Psoas muscle (tissue), 8 donors: ENCODE results near the gene SLC38A1. TPM values are rescaled to one million over a fixed set of nuclear protein-coding genes. Genes with fewer than 3 reads are reported as not detected.
A peak's percentile ranks its signal among the peaks of the same experiment; 100 is the strongest.

Experiments used
- ATAC-seq, 4 donors: fragments of 200-7000 bp; cut with Tn5 transposase; one replicate each; pipeline ENCODE4 v1.9.1; 2020; ENCODE audit warnings: moderate library complexity in 3 of 4, mild to moderate bottlenecking in 2 of 4
- DNase-seq, 2 donors: peaks; one replicate each; pipeline ENCODE4 v3.0.0-alpha.2; 2020
- H3K27ac ChIP-seq: fragments of 200-600 bp; one replicate; pipeline ENCODE4 v1.8.0; 2022
- H3K27me3 ChIP-seq, 3 donors: fragments of 200-600 bp in 1 of 3; one replicate each; pipeline versions ENCODE4 v1.6.1 to v1.8.0; 2013 to 2022; ENCODE audit warnings: low read length in 2 of 3, mild to moderate bottlenecking in 2 of 3, moderate library complexity in 1 of 3; ENCODE audit not compliant: insufficient read depth in 3 of 3
- H3K36me3 ChIP-seq, 2 donors: fragments of 200-600 bp in 1 of 2; one replicate each; pipeline versions ENCODE4 v1.6.1 to v1.8.0; 2013 to 2022; ENCODE audit warnings: low read depth in 1 of 2, mild to moderate bottlenecking in 1 of 2, moderate library complexity in 1 of 2; ENCODE audit not compliant: insufficient read depth in 1 of 2
- H3K4me1 ChIP-seq: fragments of 200-600 bp; one replicate; pipeline ENCODE4 v1.8.0; 2022
- H3K4me3 ChIP-seq: fragments of 200-600 bp; one replicate; pipeline ENCODE4 v1.8.0; 2022; ENCODE audit warnings: mild to moderate bottlenecking
- H3K9me3 ChIP-seq: fragments of 200-600 bp; one replicate; pipeline ENCODE4 v1.8.0; 2022
- WGBS, 3 donors: extraction: QIAGEN DNeasy Blood & Tissue Kit; methylation state at CpG; one replicate each; pipeline versions ENCODE4 v1.1.6 to v1.1.7; 2013; 5-methylcytosine and 5-hydroxymethylcytosine counted together
- intact Hi-C, 2 donors: fragments of 100-400 bp; cut with DNase I; formaldehyde crosslinking; loops; one replicate each; pipeline versions ENCODE4 v1.11.0 to v1.14.2; 2022
- polyA plus RNA-seq, 3 donors: library from polyadenylated mRNA; stranded (reverse); fragments of 200-250 nt; gene quantifications; one replicate each; pipeline ENCODE4 v1.2.3, GENCODE V29; 2013
- total RNA-seq, 4 donors: library from RNA; stranded (reverse); fragmentation: NEBNext Ultra II Directional in 2 of 4; extraction: Animal tissue kit (Norgen Biotek cat#: 25700) in 2 of 4; gene quantifications; one replicate each; pipeline versions ENCODE4 v1.2.1 to v1.2.4, GENCODE V29; 2021 to 2023
- TF ChIP-seq, protein P1 (sequence below): fragments of 200-600 bp; IDR thresholded peaks from one replicate; pipeline ENCODE4 v1.8.0; 2022; ENCODE audit warnings: antibody characterized with exemption
- donor health status: healthy with polysubstance abuse.
- donor health status: DM: no; HTN: no; CAD: no; lungs with moderate emphysema.
- donor health status: Bipolar disorder and iron deficiency.
- donor health status: healthy.
- donor health status: DM: yes; HTN: yes; CAD: no.
- donor health status: DM: no; HTN: no; CAD: no.
- donor health status: DM: no; HTN: no; CAD: no.
- donor health status: DM: yes; HTN: yes; CAD: no.

SLC38A1 gene
- total and polyA plus RNA-seq, 7 donors = 17.3 to 338 (median 50.6) TPM

GRCh38 chr12:46209914-46210872 lies 58.6 kb downstream of the SLC38A1 start:
- ATAC-seq = peak; percentile 85 to 99 (median 96)
- WGBS, 3 donors = 63 to 64% (median 63%) methylated on average over 12 of the region's 12 CpGs
- Histone ChIP-seq H3K36me3 (no peaks in the 10 kb centered on the region), H3K27ac (peak overlapping the region; percentile 67), H3K4me1 (peaks cover 11% of the 10 kb centered on the region), H3K9me3 (no peaks in the 10 kb centered on the region), H3K27me3 (no peaks in the 10 kb centered on the region), H3K4me3 (no peak overlapping the region)
- intact Hi-C loops = loop anchor here in 1 of 2 donors (5.0 kb wide), 1 partner anchor 52 kb away; no protein-coding TSS in a partner anchor
- TF ChIP-seq, protein P1, sequence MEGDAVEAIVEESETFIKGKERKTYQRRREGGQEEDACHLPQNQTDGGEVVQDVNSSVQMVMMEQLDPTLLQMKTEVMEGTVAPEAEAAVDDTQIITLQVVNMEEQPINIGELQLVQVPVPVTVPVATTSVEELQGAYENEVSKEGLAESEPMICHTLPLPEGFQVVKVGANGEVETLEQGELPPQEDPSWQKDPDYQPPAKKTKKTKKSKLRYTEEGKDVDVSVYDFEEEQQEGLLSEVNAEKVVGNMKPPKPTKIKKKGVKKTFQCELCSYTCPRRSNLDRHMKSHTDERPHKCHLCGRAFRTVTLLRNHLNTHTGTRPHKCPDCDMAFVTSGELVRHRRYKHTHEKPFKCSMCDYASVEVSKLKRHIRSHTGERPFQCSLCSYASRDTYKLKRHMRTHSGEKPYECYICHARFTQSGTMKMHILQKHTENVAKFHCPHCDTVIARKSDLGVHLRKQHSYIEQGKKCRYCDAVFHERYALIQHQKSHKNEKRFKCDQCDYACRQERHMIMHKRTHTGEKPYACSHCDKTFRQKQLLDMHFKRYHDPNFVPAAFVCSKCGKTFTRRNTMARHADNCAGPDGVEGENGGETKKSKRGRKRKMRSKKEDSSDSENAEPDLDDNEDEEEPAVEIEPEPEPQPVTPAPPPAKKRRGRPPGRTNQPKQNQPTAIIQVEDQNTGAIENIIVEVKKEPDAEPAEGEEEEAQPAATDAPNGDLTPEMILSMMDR = no peak
- peak; percentile 37 to 66 for DNase-seq

DNA sequence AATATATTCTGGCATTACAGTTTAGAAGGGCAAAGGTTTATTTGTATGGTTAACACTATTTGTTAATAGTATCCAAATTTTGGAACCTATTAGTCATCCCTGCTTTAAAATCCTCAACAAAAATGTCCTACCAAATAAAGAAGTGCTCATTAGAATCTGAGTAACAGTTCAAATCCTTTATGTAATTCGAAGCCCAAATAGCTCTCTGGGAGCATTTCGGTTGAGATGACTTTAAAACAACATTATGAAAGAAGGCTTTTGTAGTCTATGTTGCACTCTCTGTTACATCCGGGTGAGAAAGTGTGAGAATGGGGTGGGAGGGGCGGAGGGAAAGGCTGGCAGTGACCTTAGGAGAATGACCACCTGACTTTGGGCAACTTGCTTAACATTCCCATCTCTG lies 59.7 kb downstream of the SLC38A1 start:
- no peak overlapping the region for H3K27ac ChIP-seq
- DNase-seq (no peak), ATAC-seq (peak in 2 of 4 donors; percentile 21 to 25)
- H3K4me3 ChIP-seq = no peak overlapping the region
- intact Hi-C loops = no loop called here
- H3K27me3 ChIP-seq = no peaks in the 10 kb centered on the region
- no peaks in the 10 kb centered on the region for H3K9me3 ChIP-seq
- WGBS, 3 donors = 45 to 63% (median 48%) methylated on average over 4 of the region's 4 CpGs
- peaks cover 11% of the 10 kb centered on the region for H3K4me1 ChIP-seq
- TF ChIP-seq, protein P1 = no peak
- H3K36me3 ChIP-seq = peaks cover 3 to 7% of the 10 kb centered on the region in 2 donors

DNA sequence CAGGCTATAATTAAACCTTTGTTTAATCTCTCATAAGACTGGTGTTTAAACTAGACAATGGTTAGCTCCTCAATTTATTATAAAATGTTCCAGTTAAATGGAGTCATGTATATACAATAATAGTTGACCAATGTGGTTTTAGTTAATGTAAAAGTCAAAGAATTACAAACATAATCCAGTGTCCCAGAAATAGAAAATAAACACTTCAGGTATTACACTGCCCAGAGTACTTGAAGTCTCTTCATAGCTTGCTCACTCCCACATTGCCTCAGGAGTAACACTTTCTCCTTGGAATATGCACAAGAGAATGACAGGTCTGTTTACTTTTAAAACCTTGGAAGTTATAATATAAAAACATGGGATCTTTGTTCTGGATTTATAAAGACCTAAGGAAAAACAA lies 60.5 kb downstream of the SLC38A1 start:
- Histone ChIP-seq H3K4me1 (peaks cover 11% of the 10 kb centered on the region), H3K9me3 (no peaks in the 10 kb centered on the region), H3K27me3 (no peaks in the 10 kb centered on the region), H3K4me3 (no peak overlapping the region), H3K36me3 (peaks cover 7 to 13% of the 10 kb centered on the region in 2 donors), H3K27ac (no peak overlapping the region)
- TF ChIP-seq, protein P1 = no peak
- ATAC-seq = no peak
- DNase-seq = no peak
- intact Hi-C loops = no loop called here

DNA sequence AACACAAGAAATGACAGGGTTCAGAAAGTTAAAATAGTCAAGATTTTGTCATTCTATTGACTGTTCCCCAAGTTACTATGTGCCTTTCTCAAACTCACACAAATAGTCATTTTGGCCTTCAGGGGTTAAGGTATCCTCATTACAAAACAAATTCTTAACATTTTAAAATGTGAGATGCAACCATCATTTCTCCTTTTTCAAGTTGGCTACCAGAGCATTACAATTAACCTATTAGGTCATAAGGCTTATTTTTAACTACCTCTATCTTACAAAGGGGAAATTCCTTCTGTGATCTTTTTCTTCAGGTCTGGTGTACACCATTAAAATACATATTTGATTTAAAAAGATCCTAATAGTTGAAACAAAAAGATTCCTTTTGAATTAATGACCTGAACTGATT lies 61.2 kb downstream of the SLC38A1 start:
- no peaks in the 10 kb centered on the region for H3K9me3 ChIP-seq
- TF ChIP-seq, protein P1 = no peak
- no peak overlapping the region for H3K4me3 ChIP-seq
- peaks cover 10 to 13% of the 10 kb centered on the region in 2 donors for H3K36me3 ChIP-seq
- intact Hi-C loops = no loop called here
- no peak overlapping the region for H3K27ac ChIP-seq
- no peak for ATAC-seq
- DNase-seq = no peak
- no peaks in the 10 kb centered on the region for H3K27me3 ChIP-seq
- peaks cover 11% of the 10 kb centered on the region for H3K4me1 ChIP-seq
